Measurements from ENCODE around the gene PRUNE2.
"Not testable (repeated sequence)": the region's sequence is repeated elsewhere in the genome, so short reads cannot be mapped to it uniquely, and the experiment has no call there.

PRUNE2 gene

GRCh38 chr9:76688471-76689238, 217.3 kb downstream of the PRUNE2 start:
- DNase-seq = no peak

GRCh38 chr9:76687861-76688391, 218.0 kb downstream of the PRUNE2 start:
- DNase-seq = peak in 1 of 2 donors; percentile 33

GRCh38 chr9:76686756-76687155, 219.2 kb downstream of the PRUNE2 start:
- DNase-seq = no peak

- DNase-seq = no peak
These were observed 221.7 kb downstream of the PRUNE2 start for GRCh38 chr9:76684213-76684612.

- DNase-seq = no peak
These were observed 224.4 kb downstream of the PRUNE2 start for GRCh38 chr9:76681556-76681955.

- no peak for DNase-seq
These were observed 225.0 kb downstream of the PRUNE2 start for GRCh38 chr9:76680716-76681425.

GRCh38 chr9:76677481-76678055, 228.3 kb downstream of the PRUNE2 start:
- DNase-seq = no peak

GRCh38 chr9:76676857-76677256, 229.1 kb downstream of the PRUNE2 start:
- DNase-seq = no peak

- DNase-seq = no peak
These were observed 238.4 kb downstream of the PRUNE2 start for GRCh38 chr9:76667521-76667957.

GRCh38 chr9:76665966-76666365, 239.9 kb downstream of the PRUNE2 start:
- not testable (repeated sequence) for DNase-seq

- DNase-seq = no peak
These were observed 240.5 kb downstream of the PRUNE2 start for GRCh38 chr9:76665458-76665857.

- no peak for DNase-seq
These were observed 241.8 kb downstream of the PRUNE2 start for GRCh38 chr9:76664120-76664519.

- DNase-seq = no peak
These were observed 243.2 kb downstream of the PRUNE2 start for GRCh38 chr9:76662476-76663281.

GRCh38 chr9:76658510-76659231, 247.2 kb downstream of the PRUNE2 start:
- peak in 1 of 2 donors; percentile 69 for DNase-seq

GRCh38 chr9:76657265-76657664, 248.6 kb downstream of the PRUNE2 start:
- no peak for DNase-seq

- DNase-seq = no peak
These were observed 249.9 kb downstream of the PRUNE2 start for GRCh38 chr9:76655971-76656370.

- DNase-seq = peak in 1 of 2 donors; percentile 29
These were observed 250.8 kb downstream of the PRUNE2 start for GRCh38 chr9:76655121-76655541.

GRCh38 chr9:76654575-76654974, 251.3 kb downstream of the PRUNE2 start:
- DNase-seq = no peak

GRCh38 chr9:76654051-76654461, 251.9 kb downstream of the PRUNE2 start:
- no peak for DNase-seq

- DNase-seq = no peak
These were observed 253.0 kb downstream of the PRUNE2 start for GRCh38 chr9:76652894-76653293.

- peak in 1 of 2 donors; percentile 33 for DNase-seq
These were observed 254.7 kb downstream of the PRUNE2 start for GRCh38 chr9:76651119-76651705.

- no peak for DNase-seq
These were observed 255.2 kb downstream of the PRUNE2 start for GRCh38 chr9:76650692-76651091.

All from CD4-positive, alpha-beta T cell treated with Interleukin-4 for 1 hour (primary cell).